Left lung (tissue), 14 donors: Measurements from ENCODE around the gene ARHGAP21. TPM values are rescaled to one million over a fixed set of nuclear protein-coding genes. Genes with fewer than 3 reads are reported as not detected.
"Not testable (repeated sequence)": the region's sequence is repeated elsewhere in the genome, so short reads cannot be mapped to it uniquely, and the experiment has no call there.

Experiments used
- ATAC-seq: fragments of 200-7000 bp; cut with Tn5 transposase; one replicate; pipeline ENCODE4 v1.9.1; 2020; ENCODE audit warnings: moderate library complexity
- DNase-seq, 4 donors: peaks; one replicate each; pipeline ENCODE4 v3.0.0-alpha.2; 2013 to 2020
- H3K27ac ChIP-seq, 2 donors: fragments of 200-600 bp; sonication (generic) in 1 of 2; one replicate each; pipeline versions ENCODE4 v1.5.0 to v1.8.0; 2020 to 2021
- H3K27me3 ChIP-seq, 2 donors: fragments of 200-600 bp; sonication (generic) in 1 of 2; one replicate each; pipeline versions ENCODE4 v1.5.0 to v1.8.0; 2020 to 2021
- H3K36me3 ChIP-seq, 2 donors: fragments of 200-600 bp; sonication (generic) in 1 of 2; one replicate each; pipeline versions ENCODE4 v1.5.0 to v1.8.0; 2020 to 2021
- H3K4me1 ChIP-seq, 2 donors: fragments of 200-600 bp; one replicate each; pipeline ENCODE4 v1.8.0; 2021
- H3K4me3 ChIP-seq, 2 donors: fragments of 200-600 bp; sonication (generic) in 1 of 2; one replicate each; pipeline versions ENCODE4 v1.5.0 to v1.8.0; 2020 to 2021; ENCODE audit warnings: mild to moderate bottlenecking in 1 of 2
- H3K9me3 ChIP-seq, 2 donors: fragments of 200-600 bp; sonication (generic) in 1 of 2; one replicate each; pipeline versions ENCODE4 v1.5.0 to v1.8.0; 2020 to 2021
- CTCF ChIP-seq, 2 donors: fragments of 200-600 bp; sonication (generic) in 1 of 2; IDR thresholded peaks; one replicate each; pipeline versions ENCODE4 v1.5.0 to v1.8.0; 2021; ENCODE audit warnings: antibody characterized with exemption in 2 of 2
- intact Hi-C, 2 donors: fragments of 100-400 bp; cut with DNase I; formaldehyde crosslinking; loops; one replicate each; pipeline versions ENCODE4 v1.11.2 to v1.14.2; 2022
- long read RNA-seq, 12 donors: library from polyadenylated mRNA in 2 of 12; unstranded in 2 of 12; transcript quantifications; one replicate each; pipeline ENCODE4 v2.0.0 and lab custom pipeline, GENCODE V29; 2019 to 2026
- polyA plus RNA-seq, 6 donors: library from polyadenylated mRNA; unstranded; fragments of 120-200 nt; gene quantifications; one replicate each; pipeline ENCODE4 v1.2.1, GENCODE V29; 2013; ENCODE audit not compliant: insufficient read length in 6 of 6
- total RNA-seq, 2 donors: library from RNA; stranded (reverse); fragmentation: NEBNext Ultra II Directional; extraction: Animal tissue kit (Norgen Biotek cat#: 25700); gene quantifications; one replicate each; pipeline ENCODE4 v1.2.1, GENCODE V29; 2021
- donor health status: DM: no; HTN: yes; CAD: no.
- donor health status: DM: no; HTN: no; CAD: no.

The ARHGAP21 gene
- total RNA-seq (10 to 100 TPM; 74.3 to 79.3 TPM), polyA plus RNA-seq (100 to 1,000 TPM; 116 to 155 (median 128) TPM)
- long read RNA-seq, donor 1, partial matches to known transcripts = 9 of 11 reads
- long read RNA-seq, donor 1, other reads (novel, unspliced or antisense) = 0 of 11 reads
- long read RNA-seq, donor 2, partial matches to known transcripts = 20 of 25 reads
- long read RNA-seq, donor 2, other reads (novel, unspliced or antisense) = 0 of 25 reads
- long read RNA-seq, donor 3, partial matches to known transcripts = 0 of 1 reads
- long read RNA-seq, donor 3, other reads (novel, unspliced or antisense) = 0 of 1 reads
- long read RNA-seq, donor 4, partial matches to known transcripts = 2 of 4 reads
- long read RNA-seq, donor 4, other reads (novel, unspliced or antisense) = 2 of 4 reads
- long read RNA-seq, donor 5, partial matches to known transcripts = 0 of 3 reads
- long read RNA-seq, donor 5, other reads (novel, unspliced or antisense) = 0 of 3 reads
- long read RNA-seq, donor 6, partial matches to known transcripts = 0 of 1 reads
- long read RNA-seq, donor 6, other reads (novel, unspliced or antisense) = 0 of 1 reads
- long read RNA-seq, donor 7, partial matches to known transcripts = 0 of 4 reads
- long read RNA-seq, donor 7, other reads (novel, unspliced or antisense) = 0 of 4 reads
- long read RNA-seq, donor 8, partial matches to known transcripts = 0 of 4 reads
- long read RNA-seq, donor 8, other reads (novel, unspliced or antisense) = 0 of 4 reads
- long read RNA-seq, donor 9 = 0 reads
- long read RNA-seq, donor 10, partial matches to known transcripts = 1 of 1 reads
- long read RNA-seq, donor 10, other reads (novel, unspliced or antisense) = 0 of 1 reads
- long read RNA-seq, donor 11, transcript ARHGAP21-212 (2 exons, 959 nt) = major isoform, 5 of 6 reads
- long read RNA-seq, donor 11, partial matches to known transcripts = 0 of 6 reads
- long read RNA-seq, donor 11, other reads (novel, unspliced or antisense) = 0 of 6 reads
- long read RNA-seq, donor 12, partial matches to known transcripts = 0 of 3 reads
- long read RNA-seq, donor 12, other reads (novel, unspliced or antisense) = 0 of 3 reads

GRCh38 chr10:24723788-24724380 lies at the start of gene ARHGAP21:
Gene ARHGAP21, minus strand, starts transcription at chr10:24723887. Its CDS starts 1,988 bp downstream, at chr10:24721899.
- ATAC-seq = peak; percentile 45
- Histone ChIP-seq H3K36me3 (peaks cover 0 to 8% of the 10 kb centered on the region in 2 donors), H3K27me3 (peaks cover 0 to 13% of the 10 kb centered on the region in 2 donors), H3K9me3 (no peaks in the 10 kb centered on the region), H3K4me3 (peak within 1 kb of the TSS; percentile 76 to 79), H3K4me1 (peaks cover 4 to 41% of the 10 kb centered on the region in 2 donors), H3K27ac (peak within 1 kb of the TSS; percentile 93 to 98)
- DNase-seq = peak; percentile 67 to 91 (median 79)
- no peak for TF ChIP-seq CTCF (IDR thresholded peaks at IDR 0.05)
- intact Hi-C loops = loop anchor here in 1 of 2 donors (10.0 kb wide), 1 partner anchor 79 kb away; no protein-coding TSS in a partner anchor

- intact Hi-C loops = no loop called here
- Histone ChIP-seq H3K27me3 (no peaks in the 10 kb centered on the region), H3K4me1 (no peaks in the 10 kb centered on the region), H3K4me3 (no peak overlapping the region), H3K9me3 (no peaks in the 10 kb centered on the region), H3K27ac (no peak overlapping the region), H3K36me3 (no peaks in the 10 kb centered on the region)
- peak in 2 of 4 donors; percentile 30 to 32 for DNase-seq
- TF ChIP-seq CTCF (IDR thresholded peaks at IDR 0.05) = no peak
- peak; percentile 59 for ATAC-seq
These were observed 48.4 kb upstream of the ARHGAP21 start for GRCh38 chr10:24771943-24772694.

- intact Hi-C loops, H3K27me3 ChIP-seq, H3K4me1 ChIP-seq, DNase-seq, H3K9me3 ChIP-seq, ATAC-seq, H3K4me3 ChIP-seq, H3K36me3 ChIP-seq, H3K27ac ChIP-seq: not testable (repeated sequence)
These were observed 41.3 kb upstream of the ARHGAP21 start for GRCh38 chr10:24764991-24765390.

- intact Hi-C loops = no loop called here
These were observed 39.4 kb upstream of the ARHGAP21 start for GRCh38 chr10:24762966-24763623.

More at GRCh38 chr10:24762966-24763623, 39.4 kb upstream of the ARHGAP21 start:
- Histone ChIP-seq H3K27ac (no peak overlapping the region), H3K4me3 (no peak overlapping the region), H3K36me3 (no peaks in the 10 kb centered on the region), H3K4me1 (no peaks in the 10 kb centered on the region), H3K27me3 (no peaks in the 10 kb centered on the region), H3K9me3 (peaks cover 0 to 7% of the 10 kb centered on the region in 2 donors)
- peak; percentile 80 for ATAC-seq
- DNase-seq = no peak
- TF ChIP-seq CTCF (IDR thresholded peaks at IDR 0.05) = no peak
